Left kidney (tissue), 2 donors: ENCODE data around the gene XYLT2. TPM values are rescaled to one million over a fixed set of nuclear protein-coding genes. Genes with fewer than 3 reads are reported as not detected.
"Not testable (repeated sequence)": the region's sequence is repeated elsewhere in the genome, so short reads cannot be mapped to it uniquely, and the experiment has no call there.

Experiments used
- DNase-seq: peaks from one replicate; pipeline ENCODE4 v3.0.0-alpha.2; 2013
- polyA plus RNA-seq: library from polyadenylated mRNA; unstranded; fragments of 120-200 nt; gene quantifications from one replicate; pipeline ENCODE4 v1.2.1, GENCODE V29; 2013; ENCODE audit not compliant: insufficient read length

The XYLT2 gene
- polyA plus RNA-seq, 1 donor, result 19.5 TPM

DNA sequence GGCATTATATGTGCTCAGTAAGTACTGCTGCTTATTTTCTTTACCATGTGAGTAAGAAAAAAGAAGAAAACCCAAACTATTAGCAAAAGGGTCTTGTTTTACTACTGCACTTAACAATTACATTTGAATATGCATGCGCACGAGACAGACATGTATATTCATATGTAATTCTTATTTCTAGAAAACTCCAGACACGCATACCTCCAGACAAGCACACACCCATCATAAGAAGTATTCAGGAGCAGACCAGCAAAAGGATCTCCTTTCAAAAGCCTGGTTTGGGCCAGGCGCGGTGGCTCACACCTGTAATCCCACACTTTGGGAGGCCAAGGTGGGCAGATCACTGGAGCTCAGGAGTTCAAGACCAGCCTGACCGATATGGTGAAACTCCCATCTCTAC is 43.6 kb downstream of the XYLT2 start:
- DNase-seq, result no peak

GRCh38 chr17:50392621-50393020 is 46.7 kb downstream of the XYLT2 start:
- no peak for DNase-seq

DNA sequence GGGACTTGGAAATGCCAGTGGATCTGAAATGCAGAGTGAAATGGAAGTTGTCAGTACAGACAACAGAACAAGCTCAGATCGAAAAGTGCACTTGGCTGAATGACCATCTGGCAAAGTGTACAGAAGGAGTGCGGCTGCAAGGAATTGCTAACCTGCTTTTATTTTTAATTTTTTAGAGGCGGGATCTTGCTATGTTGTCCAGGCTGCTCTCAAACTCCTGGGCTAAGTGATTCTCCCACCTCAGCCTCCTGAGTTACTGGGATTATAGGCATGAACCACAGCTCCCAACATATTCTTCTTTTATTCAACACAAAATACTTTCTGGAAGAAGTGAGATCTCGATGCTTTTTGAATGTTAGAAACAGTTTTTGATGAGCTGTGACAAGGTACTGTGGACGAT is 47.8 kb downstream of the XYLT2 start:
- DNase-seq, result no peak

GRCh38 chr17:50394711-50395110 is 48.8 kb downstream of the XYLT2 start:
- no peak for DNase-seq

DNA sequence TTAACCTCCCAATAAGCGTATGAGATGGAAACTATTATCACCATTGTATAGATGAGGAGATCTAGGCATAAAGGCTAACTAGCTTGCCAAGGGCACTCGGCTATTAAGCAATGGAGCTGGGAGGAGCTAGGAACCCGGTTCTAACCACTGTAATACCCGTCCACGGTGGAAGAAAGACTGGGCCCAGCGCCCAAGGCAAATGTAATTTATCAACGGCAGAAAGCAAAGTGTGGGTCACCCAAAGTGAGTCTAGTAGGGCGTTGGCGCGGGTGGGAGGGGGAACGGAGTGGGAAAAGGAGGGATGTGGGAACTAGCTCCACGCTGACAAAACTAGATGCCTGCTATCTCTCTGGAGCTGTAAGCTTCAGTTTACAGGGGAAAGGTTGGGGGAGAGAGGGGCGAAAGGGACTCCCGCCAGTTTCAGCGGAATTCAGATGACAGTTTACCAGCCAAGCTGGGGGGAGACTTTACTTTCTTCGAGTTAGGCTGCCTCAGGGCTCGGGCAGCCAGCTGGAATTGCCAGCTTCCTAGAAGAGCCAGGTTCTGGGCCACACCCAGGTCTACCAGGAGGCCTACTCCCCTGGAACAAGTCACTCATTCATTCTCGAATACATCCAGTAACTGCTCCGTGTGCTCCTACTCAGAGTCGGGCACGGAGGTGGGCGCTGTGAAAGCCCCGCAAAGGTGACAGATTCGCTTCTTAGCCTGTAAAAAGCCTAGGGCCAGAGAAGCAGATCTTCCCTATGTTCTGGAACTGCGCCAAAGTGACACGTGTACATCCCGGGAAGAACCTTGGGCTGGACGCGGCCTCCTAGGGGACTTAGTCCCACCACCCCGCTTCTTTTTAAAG is 50.6 kb downstream of the XYLT2 start:
- DNase-seq, result peak; percentile 22

DNA sequence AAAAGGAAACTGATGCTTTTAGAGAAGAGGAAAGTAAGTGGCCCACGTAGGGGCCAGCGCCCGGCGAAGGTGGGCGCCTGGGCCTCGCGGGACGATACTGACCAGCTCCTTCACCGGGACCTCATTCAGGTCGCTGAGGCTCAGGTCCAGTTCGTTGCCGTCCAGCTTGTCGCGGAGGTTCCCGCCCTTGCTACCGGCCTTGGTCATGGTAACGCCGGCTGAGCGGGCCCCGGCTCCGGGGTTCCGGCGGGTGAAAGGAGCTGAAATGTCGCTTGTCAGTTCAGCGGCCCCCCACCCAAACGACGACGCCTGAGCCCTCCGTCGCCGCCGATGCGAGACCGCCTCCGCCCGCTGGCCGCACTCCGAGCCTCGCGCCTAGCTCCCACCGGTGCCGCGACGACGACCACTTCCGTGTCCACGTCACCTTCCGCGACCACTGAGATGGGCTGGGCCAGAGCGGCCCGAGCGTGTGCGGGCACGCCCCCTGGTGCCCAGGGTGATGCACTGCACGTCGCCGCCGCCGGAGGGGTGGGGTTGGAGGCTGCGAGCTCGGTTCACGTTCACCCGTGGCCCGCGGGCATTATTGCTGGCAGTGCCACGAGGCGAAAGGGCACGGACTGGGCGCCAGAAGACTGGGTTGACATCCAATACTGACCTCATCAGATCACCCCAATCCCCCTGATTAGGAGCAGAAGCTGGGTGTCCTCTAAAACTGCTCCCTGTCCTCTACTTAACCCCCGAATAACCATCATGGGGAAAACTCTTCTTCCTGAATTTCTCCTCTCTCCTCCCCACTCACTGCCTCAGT is 51.4 kb downstream of the XYLT2 start, which contains the start of gene LRRC59:
Gene LRRC59 (minus strand): TSS at position 413 of the 808 bp plus-strand sequence. CDS start 206 bp downstream, at position 207.
- peak; percentile 79 for DNase-seq

DNA sequence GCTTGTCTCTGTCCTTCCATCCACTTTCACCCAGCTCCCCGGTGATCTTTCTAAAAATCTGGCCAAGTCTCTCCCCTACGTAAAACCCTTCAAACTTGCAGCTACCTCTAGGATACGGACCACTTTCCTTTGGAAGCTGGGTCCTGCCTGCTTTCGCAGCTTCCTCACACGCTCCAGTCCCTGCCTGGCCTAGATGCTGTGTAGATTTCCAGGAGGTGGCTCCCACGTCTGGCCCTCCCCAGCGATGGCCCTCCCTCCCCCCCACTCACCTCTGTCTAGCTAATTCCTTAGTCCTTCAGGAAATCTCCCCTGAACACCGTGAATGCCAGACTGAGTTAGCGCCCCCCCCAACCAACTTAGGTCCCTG is 52.0 kb downstream of the XYLT2 start:
- DNase-seq, result no peak

- DNase-seq, result not testable (repeated sequence)
These were observed 52.7 kb downstream of the XYLT2 start for GRCh38 chr17:50398672-50399071.

- DNase-seq, result not testable (repeated sequence)
These were observed 53.7 kb downstream of the XYLT2 start for GRCh38 chr17:50399591-50399990.

DNA sequence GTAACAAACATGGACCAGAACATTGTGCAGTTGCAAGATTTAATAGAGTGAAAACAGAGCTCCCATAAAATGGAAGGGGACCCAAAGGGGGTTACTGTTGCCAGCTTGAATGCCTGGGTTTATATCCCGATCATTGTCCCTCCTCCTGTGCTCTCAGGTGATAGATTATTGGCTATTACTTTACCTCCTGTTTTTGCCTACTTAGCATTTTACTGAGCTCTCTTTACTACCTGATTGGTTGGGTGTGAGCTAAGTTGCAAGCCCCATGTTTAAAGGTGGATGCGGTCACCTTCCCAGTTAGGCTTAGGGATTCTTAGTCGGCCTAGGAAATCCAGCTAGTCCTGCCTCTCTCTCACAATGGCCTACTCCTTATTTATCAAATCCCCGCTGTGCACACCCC is 59.4 kb downstream of the XYLT2 start:
- DNase-seq, result not testable (repeated sequence)

- no peak for DNase-seq
These were observed 60.7 kb downstream of the XYLT2 start for GRCh38 chr17:50406578-50406977.

GRCh38 chr17:50407921-50408320 is 62.0 kb downstream of the XYLT2 start:
- no peak for DNase-seq

Other genes with a start within 250 kb of the XYLT2 start
- gene SAMD14, start 216.0 kb upstream of the XYLT2 start, polyA plus RNA-seq, result 16.1 TPM
- 45.1 TPM for gene PPP1R9B, start 195.4 kb upstream of the XYLT2 start, polyA plus RNA-seq
- 0.80 TPM for gene SGCA, start 180.1 kb upstream of the XYLT2 start, polyA plus RNA-seq
- 397 TPM for gene COL1A1, start 144.5 kb upstream of the XYLT2 start, polyA plus RNA-seq
- gene TMEM92, start 71.7 kb upstream of the XYLT2 start, polyA plus RNA-seq, result 2.2 TPM
- 68.6 TPM for gene MRPL27, start 27.1 kb downstream of the XYLT2 start, polyA plus RNA-seq
- gene EME1, start 27.1 kb downstream of the XYLT2 start, polyA plus RNA-seq, result 14.0 TPM
- 60.3 TPM for gene LRRC59, start 51.4 kb downstream of the XYLT2 start, polyA plus RNA-seq
- 122 TPM for gene ACSF2, start 80.1 kb downstream of the XYLT2 start, polyA plus RNA-seq
- gene CHAD, start 122.8 kb downstream of the XYLT2 start, polyA plus RNA-seq, result 4.0 TPM
- 57.6 TPM for gene RSAD1, start 132.7 kb downstream of the XYLT2 start, polyA plus RNA-seq
- gene MYCBPAP, start 162.3 kb downstream of the XYLT2 start, polyA plus RNA-seq, result 3.0 TPM
- gene EPN3, start 186.6 kb downstream of the XYLT2 start, polyA plus RNA-seq, result 9.5 TPM
- 34.9 TPM for gene SPATA20, start 201.0 kb downstream of the XYLT2 start, polyA plus RNA-seq
- 7.9 TPM for gene CACNA1G, start 214.6 kb downstream of the XYLT2 start, polyA plus RNA-seq